Measurements from ENCODE around the gene GGN. TPM values are rescaled to one million over a fixed set of nuclear protein-coding genes. Genes with fewer than 3 reads are reported as not detected.
"Not testable (repeated sequence)": the region's sequence is repeated elsewhere in the genome, so short reads cannot be mapped to it uniquely, and the experiment has no call there.

The GGN gene, protein sequence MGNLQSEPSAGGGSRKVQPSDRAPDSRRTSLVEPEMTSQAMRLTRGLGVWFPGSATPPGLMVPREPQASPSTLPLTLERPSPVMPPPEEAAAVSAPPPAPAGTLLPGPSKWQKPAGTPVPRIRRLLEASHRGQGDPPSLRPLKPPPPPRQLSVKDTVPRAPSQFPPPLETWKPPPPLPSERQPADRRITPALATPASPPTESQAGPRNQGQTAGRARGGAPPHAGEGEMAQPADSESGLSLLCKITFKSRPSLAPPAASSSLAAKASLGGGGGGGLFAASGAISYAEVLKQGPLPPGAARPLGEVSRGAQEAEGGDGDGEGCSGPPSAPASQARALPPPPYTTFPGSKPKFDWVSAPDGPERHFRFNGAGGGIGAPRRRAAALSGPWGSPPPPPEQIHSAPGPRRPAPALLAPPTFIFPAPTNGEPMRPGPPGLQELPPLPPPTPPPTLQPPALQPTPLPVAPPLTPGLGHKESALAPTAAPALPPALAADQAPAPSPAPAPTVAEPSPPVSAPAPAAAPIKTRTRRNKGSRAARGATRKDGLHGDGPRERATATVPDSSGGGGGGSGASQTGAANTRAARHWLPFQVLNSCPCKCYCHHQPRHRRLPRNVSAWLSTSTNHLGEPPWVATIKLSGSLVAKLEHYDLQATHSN
- 0.82 TPM for total RNA-seq

DNA sequence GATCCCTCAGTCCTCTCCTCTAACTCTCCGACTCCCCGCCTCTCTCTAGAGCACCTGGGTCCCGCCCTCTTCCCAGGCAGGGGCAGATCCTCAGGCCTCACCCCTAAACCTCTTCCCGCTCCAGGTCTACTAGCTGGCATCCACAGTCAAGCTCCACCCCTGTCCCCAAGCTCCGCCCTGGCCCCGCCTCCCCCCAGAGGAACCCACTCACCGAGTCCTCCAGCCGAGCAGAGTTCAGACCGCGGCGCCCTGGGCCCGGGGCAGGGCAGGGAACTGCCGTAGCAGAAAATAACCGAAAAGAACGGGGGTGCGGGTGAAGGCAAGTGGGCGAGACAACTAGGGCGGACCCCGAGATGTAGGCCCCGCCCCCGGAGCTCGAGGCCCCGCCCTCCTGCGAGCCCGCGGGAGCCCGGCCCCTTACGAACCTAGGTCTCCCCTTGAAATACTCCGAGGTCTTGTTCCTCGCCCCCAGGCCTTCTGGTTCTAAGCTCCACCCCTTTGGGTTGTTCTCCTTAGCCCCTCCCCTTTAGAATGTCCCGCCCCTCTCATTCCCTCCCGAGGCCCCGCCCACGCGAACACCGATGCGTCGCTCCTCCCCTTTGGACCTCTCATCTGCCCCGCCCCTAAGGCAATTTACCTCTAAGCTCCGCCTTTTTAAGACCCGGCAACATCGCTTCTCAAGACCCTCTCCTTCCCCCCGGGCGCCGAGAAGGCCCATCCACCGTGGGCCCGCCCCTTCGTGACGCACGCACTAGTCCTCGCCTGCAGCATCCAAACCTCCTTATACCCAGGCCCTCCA, at the start of gene GGN:
TSS of gene GGN (minus strand) at position 485 of the 799 bp plus-strand sequence. CDS start 773 bp downstream, outside the sequence.
- no peak for FAIRE-seq
- peak; percentile 83 to 93 for DNase-seq (ENCODE audit: low spot score in 2 of 2)

DNA sequence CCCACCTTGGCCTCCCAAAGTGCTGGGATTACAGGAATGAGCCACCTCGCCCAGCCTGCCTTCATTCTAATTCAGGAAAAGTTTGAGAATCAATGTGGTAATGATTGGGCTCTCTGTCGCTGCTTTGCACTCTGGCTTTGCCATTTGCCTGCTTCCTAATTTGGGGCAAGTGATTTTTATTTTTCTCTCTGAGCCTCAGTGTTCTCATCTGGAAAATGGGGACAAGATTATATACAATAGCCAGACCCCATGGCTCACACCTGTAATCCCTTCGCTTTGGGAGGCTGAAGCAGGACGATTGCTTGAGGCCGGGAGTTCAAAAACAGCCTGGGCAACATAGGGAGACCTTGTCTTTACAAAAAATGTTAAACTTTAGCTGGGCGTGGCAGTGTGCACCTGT, 49.5 kb upstream of the GGN start:
- FAIRE-seq = no peak
- DNase-seq (ENCODE audit: low spot score in 2 of 2) = no peak

DNA sequence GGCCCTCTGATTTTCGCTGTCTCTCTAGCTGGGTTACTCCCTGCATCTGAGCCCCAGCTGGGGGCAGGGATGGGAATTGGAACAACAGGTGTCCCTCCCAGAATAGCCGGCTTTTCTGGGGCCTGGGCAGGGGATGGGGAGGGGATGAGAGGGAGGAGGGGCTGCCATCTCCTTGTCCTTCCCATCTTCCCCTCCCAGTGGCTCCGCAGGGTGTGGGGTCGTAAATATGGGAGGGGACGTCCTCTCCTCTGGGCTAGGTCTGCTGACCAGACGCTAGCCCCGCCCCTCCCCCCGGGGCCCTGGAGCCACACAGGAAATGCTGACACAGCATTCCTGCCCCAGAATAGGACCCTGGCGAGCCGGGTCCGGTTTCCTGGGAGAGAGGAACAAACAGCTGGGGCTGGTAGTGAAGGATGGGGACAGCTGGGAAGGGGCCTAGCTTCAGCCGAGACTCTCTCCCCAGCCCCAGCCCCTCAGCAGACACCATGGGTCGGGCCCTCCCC, 46.8 kb upstream of the GGN start:
- DNase-seq (ENCODE audit: low spot score in 2 of 2) (no peak), FAIRE-seq (no peak)

DNA sequence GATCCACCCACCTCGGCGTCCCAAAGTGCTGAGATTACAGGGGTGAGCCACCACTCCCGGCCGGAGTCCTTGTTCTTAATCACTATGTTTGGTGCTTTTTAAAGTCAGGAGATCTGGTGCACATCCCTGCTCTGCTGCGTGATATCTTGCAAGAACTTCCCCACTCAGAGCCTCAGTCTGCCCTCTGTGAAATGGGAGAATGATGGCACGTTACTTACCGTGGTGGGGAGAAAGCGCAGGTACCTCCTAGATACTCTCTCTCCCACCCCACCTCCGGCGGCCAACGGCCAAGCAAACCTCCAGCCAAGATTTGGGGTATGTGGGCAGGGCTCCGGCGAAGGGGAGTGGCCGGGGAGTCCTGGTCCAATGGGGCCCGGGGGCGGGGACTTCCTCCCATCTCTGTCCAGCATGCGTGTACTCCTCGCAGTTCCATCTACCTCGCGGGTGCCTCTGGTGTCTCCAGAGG, 45.5 kb upstream of the GGN start, which contains the start of gene RYR1:
TSS of gene RYR1 (plus strand) at position 424 of the 466 bp plus-strand sequence. CDS start 139 bp downstream, outside the sequence.
- FAIRE-seq = no peak
- peak in 1 of 2 donors; percentile 74 for DNase-seq (ENCODE audit: low spot score in 2 of 2)

DNA sequence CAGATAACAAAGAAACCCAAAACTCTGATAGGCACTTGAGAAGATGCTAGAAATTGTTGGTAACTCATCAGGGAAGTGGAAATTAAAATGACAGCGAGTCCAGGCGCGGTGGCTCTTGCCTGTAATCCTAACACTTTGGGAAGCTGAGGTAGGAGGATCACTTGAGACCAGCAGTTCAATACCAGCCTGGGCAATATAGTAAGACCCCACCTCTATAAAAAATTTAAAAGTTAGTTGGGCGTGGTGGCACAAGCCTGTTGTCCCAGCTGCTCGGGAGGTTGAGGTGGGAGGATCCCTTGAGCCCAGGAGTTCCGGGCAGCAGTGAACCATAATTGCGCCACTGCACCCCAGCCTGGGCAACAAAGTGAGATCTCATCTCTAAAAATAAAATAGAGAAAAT, 43.1 kb upstream of the GGN start:
- FAIRE-seq = no peak
- DNase-seq (ENCODE audit: low spot score in 2 of 2) = no peak

DNA sequence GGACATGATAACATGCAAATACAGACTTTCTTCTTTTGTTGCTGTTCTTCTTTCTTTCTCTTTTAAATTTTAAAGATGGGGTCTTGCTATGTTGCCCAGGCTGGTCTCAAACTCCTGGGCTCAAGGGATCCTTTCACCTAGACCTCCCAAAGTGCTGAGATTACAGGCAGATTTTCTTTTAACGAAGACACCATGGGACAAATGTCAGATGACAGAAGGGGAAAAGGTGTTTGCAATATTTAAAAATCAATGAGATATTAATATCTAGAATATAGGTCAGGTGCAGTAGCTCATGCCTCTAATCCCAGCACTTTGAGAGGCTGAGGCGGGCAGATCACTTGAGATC, 42.0 kb upstream of the GGN start:
- FAIRE-seq (no peak), DNase-seq (ENCODE audit: low spot score in 2 of 2) (no peak)

DNA sequence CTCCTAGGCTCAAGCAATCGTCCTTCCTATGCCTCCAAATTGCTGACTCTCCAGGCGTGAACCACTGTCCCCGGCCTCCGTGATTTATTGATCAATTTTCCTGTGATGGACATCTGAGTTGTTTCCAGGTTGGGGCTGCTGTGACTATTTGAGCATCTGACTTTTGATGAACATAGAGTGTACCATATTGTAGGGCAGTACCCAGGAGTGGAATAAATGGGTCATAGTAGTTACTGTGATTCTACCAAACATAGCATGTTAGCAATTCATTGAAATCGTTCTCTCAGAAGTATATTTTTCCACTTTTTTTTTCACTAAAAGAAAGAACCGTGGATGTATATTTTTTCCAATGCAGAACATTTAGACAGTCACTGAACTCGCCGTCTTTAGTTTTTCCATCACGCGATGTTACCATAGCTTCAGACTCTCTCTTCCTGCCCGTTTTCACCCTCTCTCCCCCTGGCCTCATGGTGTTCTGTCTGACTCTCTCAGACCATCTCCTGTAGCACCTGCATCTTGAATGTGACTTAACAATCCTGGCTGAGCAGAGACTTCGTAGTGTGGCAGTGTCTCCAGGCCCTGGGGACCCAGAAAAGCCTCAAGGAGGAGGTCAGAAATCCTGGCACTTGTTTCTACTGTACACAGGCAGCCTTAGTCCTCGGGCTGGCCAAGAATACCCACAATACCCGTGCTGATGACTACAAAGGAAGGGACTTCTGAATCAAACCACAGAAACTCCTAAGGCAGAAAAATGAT, 41.4 kb upstream of the GGN start:
- DNase-seq (ENCODE audit: low spot score in 2 of 2) = no peak
- FAIRE-seq = no peak

DNA sequence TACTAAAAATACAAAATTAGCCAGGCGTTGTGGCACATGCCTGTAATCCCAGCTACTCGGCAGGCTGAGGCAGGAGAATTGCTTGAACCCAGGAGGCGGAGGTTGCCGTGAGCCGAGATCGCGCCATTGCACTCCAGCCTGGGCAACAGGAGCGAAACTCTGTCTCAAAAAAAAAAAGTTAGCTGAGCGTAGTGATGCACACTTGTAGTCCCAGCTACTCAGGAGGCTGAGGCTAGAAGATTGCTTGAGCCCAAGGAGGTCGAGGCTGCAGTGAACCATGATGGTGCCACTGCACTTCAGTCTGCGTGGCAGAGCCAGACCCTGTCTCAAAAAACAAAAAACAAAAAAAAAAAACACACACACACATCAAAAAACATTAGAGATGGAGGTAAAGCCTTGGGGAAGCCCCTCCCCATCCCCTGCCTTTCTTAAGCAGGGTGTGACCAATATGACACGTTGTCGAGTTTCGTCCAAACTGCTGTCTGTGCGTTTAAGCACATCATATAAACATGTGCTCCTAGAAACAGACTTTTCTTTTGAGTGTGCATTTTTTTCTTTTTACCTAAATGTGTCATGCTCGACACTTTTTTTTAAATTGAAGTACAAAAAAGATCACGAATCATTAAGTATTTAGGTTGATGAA, 39.3 kb upstream of the GGN start:
- DNase-seq (ENCODE audit: low spot score in 2 of 2); FAIRE-seq: not testable (repeated sequence)

DNA sequence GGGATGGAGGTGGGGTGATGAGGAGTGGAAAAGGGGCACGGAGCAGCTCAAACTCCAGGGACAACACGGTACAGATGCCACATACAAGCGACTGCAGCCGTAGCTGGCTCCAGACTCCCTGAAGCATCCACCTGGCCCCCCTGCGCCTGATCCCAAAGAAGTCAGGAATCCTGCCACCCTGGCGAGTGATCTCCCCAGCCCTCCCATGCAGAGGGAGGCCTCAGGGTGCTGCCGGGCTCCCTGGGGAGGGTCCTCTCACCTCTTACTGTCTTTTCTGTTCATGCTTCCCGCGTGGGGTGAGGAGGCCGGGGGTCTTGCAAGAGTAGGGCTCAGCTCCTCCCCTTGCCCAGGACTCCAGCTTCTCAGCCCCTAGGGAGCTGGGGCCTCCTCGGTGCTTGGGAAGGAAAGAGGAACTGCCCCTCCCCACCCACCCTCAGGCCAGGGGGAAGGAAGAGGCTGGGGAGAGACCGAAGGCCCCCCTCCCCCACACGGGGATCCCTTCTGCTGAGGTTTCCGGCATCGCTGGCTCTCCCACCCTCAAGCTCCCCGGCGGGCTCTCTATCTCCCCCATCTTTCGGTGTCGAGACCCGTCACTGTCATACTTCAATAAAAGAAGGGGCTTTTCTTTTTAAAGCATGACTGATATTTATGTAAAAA, 38.1 kb upstream of the GGN start, which contains the start of gene RASGRP4:
TSS of gene RASGRP4 (minus strand) at position 410 of the 657 bp plus-strand sequence. CDS start at position 282, 128 bp downstream.
- DNase-seq (ENCODE audit: low spot score in 2 of 2) = no peak

DNA sequence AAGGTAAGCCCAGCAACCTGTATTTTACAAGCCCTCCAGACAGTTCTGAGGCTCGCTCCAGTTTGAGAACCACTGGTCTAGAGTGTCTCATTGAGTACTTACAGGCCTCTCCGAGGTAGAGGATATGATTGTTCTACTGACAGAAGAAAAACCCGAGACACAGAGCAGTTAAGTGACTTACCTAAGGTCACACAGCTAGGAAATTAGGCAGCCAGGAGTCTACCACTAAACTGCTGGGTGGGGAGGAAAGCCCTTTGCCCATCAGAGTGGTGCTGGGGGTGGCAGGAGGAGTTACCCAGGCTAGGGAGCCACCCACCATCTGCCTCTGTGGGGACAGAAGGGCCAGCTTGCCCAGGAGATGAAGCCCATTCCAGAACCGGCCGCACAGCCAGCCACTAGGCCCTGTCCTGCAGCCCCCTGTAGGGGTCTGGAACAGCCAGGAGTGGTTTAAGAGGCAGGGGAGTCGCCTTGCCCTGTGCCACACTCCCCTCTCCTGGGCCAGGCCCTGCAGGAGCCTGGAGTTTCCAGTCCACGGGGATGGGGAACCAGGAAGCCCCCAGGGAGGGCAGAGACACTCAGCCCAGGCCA, 37.5 kb upstream of the GGN start:
- FAIRE-seq (no peak), DNase-seq (ENCODE audit: low spot score in 2 of 2) (no peak)

More for the DNA sequence above, 38.1 kb upstream of the GGN start, which contains the start of gene RASGRP4:
- FAIRE-seq = no peak

DNA sequence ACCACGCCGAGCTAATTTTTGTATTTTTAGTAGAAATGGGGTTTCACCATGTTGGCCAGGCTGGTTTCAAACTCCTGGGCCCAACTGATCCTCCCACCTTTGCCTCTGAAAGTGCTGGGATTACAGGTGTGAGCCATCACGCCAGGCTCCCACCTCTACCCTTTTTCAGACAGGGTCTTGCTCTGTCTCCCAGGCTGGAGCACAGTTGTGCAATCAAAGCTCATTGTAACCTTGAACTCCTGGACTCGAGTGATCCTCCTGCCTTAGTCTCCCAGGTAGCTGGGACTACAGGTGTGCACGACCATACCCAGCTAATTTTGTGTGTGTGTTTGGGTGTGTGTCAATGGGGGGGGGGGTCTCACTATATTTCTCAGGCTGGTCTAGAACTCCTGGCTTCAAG, 36.4 kb upstream of the GGN start:
- FAIRE-seq (no peak), DNase-seq (ENCODE audit: low spot score in 2 of 2) (no peak)

DNA sequence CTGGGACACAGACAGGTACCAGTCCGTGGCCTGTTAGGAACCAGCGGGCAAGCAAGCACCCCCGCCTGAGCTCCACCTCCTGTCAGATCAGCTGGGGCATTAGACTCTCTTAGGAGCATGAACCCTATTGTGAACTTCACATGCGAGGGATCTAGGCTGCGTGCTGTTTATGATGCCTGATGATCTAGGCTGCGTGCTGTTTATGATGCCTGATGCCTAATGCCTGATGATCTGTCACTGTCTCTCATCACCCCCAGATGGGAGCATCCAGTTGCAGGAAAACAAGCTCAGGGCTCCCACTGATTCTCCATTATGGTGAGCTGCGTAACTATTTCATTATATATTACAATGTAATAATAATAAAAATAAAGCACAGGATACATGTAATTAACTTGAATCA, 34.6 kb upstream of the GGN start:
- FAIRE-seq (no peak), DNase-seq (ENCODE audit: low spot score in 2 of 2) (no peak)

DNA sequence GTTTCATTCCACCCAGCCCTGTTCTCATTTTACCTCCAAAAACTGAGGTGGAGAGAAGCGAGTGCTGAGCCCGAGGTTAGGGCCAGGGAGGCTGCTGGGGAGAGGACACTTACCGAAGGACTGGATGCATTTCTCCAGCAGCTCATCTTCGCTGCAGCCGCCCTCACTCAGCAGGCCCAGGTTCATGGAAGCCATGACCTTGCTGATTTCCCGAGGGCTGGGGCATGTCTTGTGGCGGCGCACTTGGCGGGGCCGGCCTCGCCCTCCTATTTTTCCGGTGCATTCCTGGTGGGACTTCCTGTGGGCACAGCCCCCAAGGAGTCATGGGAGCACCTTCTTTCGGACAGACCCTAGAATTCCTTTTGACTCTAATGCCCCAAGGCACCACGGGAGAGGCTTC, 34.0 kb upstream of the GGN start:
- FAIRE-seq (no peak), DNase-seq (ENCODE audit: low spot score in 2 of 2) (no peak)

DNA sequence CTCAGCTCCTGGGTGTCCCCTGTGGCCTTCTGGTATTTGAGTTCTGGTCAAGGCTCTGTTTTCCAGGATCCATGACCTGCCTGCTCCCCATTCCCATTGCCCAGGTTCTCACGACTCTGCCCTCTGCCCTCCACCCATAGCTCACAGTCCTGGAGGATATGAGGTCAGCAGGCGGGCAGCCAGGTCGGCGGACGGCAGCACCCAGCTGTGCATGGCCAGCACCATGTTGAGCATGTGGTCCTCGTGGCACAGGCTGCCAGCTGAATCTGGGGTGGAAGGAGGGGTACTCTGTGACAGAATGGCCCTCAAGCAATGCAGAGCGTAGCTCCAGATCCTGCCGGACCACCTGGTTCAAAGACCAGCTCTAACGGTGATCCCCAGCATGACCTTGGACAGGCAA, 33.1 kb upstream of the GGN start:
- DNase-seq (ENCODE audit: low spot score in 2 of 2) = no peak
- no peak for FAIRE-seq

DNA sequence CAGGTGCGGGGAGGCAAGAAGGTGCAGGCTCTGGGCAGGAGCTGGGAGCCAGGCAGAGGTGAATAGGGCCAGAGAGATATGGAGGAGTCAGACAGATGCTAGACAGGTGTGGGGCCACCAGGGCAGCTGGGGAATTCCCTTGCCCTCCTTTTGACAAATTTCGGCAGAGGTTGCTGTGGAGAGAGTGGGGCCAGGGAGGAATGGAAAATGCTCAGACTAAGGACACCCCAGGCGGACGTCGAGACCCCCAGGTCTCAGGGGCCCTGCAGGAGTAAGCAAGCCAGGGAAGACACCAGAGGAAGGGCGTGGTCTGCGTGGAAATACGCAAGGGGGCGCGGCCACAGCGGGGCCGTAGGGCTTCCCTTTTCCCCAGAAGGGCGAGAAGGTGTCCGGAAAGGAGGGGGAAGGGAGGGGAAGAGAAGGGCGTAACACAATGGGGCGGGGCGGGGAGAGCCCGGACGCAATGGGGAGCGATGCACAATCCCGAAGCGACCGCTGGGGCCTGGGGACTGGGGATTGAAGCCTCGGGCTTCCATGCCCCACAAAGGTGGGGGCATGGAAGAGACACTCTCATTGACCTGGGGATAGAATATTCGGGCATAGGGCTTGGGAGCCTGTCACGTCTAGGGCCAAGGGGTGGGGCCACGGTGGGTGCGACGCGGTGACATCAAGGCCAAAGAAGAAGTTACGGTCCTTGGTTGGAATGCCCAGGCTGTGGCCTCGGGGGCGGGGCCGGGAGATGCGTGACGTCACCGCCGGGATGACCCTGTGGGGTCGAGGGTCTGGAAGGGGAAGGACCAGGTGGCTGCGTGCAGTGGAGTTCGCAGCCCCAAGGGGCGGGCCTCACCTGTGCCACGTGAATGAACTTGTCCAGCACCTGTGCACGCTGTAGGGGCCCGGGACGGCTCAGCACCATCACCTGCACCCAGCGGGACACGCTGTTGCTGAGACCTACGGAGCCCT, 30.0 kb upstream of the GGN start:
- no peak for FAIRE-seq
- DNase-seq (ENCODE audit: low spot score in 2 of 2) = peak in 1 of 2 donors; percentile 40

DNA sequence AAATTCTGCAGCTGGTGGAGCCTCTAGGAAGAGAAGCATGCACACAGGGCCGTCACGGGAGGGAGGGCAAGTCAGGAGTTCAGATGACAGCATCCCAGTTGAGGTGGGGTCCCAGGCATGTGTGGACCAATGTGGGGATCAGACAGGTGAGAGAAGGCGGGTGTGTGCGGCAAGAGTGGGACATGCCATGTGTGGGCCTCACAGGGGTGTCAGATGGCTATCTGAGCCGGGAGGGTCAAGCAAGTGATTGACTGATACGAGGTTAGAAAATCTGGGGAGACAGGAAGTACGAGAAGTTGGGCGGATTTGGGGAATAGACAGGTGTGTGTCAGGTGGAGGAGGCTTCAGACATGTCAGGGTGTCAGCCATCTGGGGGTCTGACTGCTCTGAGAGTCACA, 29.3 kb upstream of the GGN start:
- DNase-seq (ENCODE audit: low spot score in 2 of 2) = no peak
- no peak for FAIRE-seq

DNA sequence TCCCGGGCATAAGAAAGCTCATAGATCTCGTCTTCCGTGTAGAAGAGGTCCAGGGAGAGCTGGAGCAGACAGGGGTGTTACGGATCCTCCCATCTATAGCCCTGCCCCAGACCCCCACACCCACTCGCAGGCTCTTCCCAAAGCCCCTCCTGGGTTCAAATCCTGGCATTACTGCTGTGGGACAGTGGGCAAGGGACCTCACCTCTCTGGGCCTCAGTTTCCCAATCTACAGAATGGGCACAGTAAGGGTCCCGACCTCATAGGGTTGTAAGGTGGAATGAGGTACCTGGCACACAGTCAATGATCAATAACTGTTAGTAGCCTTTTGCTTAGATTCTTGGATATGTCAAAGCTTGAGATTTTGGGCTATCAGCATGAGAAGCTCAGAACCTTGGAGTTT, 25.6 kb upstream of the GGN start:
- FAIRE-seq (no peak), DNase-seq (ENCODE audit: low spot score in 2 of 2) (no peak)
